ENCODE measurements around the gene PIGM.
A peak's percentile ranks its signal among the peaks of the same experiment; 100 is the strongest.

The PIGM gene

GRCh38 chr1:160032165-160032820, 503 bp upstream of the PIGM start:
- H3K4me3 ChIP-seq (ENCODE audit: low read length): peak overlapping the region; percentile 90
- no peak for DNase-seq (ENCODE audit: low read depth)
- no peak for TF ChIP-seq CTCF (conservative IDR thresholded peaks at IDR 0.05; ENCODE audit: low read length)

GRCh38 chr1:160030657-160031364, 979 bp downstream of the PIGM start:
- TF ChIP-seq CTCF (conservative IDR thresholded peaks at IDR 0.05; ENCODE audit: low read length): no peak
- DNase-seq (ENCODE audit: low read depth): no peak
- H3K4me3 ChIP-seq (ENCODE audit: low read length): peak overlapping the region; percentile 90

DNA sequence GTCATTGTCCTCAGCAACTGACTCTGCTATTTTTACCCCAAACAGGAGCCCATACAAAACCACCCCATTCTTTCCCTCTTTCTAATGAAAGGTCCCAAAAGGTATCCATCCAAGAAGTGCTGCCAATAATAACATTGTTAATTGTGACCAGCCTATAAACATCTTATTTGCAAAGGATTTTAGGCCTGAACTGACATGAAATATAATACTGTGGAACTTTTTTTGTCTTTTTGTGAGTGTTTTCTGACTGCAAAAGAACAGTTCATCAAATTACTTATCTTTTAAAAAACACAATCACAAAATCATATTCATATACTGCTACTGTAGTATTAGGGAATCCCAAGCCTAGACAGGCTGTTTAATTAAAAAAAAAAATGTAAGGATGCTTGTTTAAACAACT, 3.4 kb downstream of the PIGM start:
- no peak overlapping the region for H3K4me3 ChIP-seq (ENCODE audit: low read length)
- DNase-seq (ENCODE audit: low read depth): no peak
- TF ChIP-seq CTCF (conservative IDR thresholded peaks at IDR 0.05; ENCODE audit: low read length): no peak

DNA sequence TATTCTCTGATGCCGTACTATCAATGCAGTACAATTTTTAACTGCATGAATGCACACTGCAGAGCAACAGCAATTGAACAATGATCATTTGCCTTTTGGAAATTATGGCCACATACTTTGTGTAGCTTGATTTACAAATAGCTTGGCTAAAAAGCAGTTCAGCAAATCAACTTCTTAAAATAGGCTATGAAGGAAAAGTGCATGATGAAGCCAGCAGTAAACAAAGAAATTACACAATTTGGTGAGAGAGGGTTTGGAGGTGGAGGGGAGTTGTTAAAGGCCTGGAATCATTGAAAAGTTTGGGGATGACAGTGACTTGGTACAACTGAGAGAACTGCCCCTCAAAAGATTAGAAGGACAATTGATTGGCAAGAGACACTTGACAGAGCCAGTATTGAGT, 6.5 kb downstream of the PIGM start:
- no peak overlapping the region for H3K4me3 ChIP-seq (ENCODE audit: low read length)
- DNase-seq (ENCODE audit: low read depth): no peak
- no peak for TF ChIP-seq CTCF (conservative IDR thresholded peaks at IDR 0.05; ENCODE audit: low read length)

DNA sequence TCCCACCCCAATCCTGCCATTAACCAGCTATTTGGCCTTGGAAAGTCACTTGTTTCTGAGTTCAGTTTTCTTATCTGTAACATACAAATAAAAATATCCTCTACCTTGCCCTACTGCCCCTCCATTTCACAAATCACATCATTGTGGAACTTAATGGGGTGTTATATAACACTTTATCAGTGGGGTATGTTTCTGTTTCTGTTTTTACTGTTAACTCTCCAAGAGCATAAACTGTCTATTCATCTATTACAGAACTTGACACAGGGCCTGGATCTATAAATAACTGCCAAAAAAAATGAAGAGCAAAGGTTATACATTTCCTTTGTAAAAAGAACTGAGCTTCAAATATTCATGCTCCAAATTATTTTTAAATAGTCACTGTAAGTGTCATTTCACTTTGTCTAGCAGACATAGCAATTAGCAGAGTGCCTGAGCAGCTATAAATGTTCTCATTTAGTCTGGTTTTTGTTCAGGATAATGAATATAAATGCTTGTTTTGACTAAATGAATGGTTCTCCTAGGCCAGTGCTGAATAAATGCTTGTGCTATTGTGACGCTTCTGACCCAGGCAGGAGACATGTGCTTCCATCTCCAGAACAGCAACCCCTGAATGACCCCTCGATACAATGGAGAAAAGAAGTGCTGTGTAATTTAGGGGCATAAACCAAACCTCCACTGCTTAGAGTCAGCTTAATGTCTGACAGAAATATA, 7.4 kb downstream of the PIGM start:
- DNase-seq (ENCODE audit: low read depth): no peak
- TF ChIP-seq CTCF (conservative IDR thresholded peaks at IDR 0.05; ENCODE audit: low read length): no peak
- no peak overlapping the region for H3K4me3 ChIP-seq (ENCODE audit: low read length)

- H3K4me3 ChIP-seq (ENCODE audit: low read length): no peak overlapping the region
- no peak for TF ChIP-seq CTCF (conservative IDR thresholded peaks at IDR 0.05; ENCODE audit: low read length)
- no peak for DNase-seq (ENCODE audit: low read depth)
These were observed 9.2 kb downstream of the PIGM start for GRCh38 chr1:160022330-160023310.

Data from AG10803 (cell line).